ENCODE measurements around the gene ZNF790. TPM values are rescaled to one million over a fixed set of nuclear protein-coding genes. Genes with fewer than 3 reads are reported as not detected.

The ZNF790 gene
- total and polyA plus RNA-seq, 2 donors (not counting 1 experiment from before 2014, with no cell fraction given), result 4.4 to 9.1 TPM

GRCh38 chr19:36838784-36839324, 667 bp upstream of the ZNF790 start:
- peak in 1 of 2 donors; percentile 34 for DNase-seq (ENCODE audit: low read depth in 2 of 2)
- no peaks in the 10 kb centered on the region for H3K27me3 ChIP-seq (ENCODE audit: control insufficient read depth, insufficient read depth, low read length)
- TF ChIP-seq CTCF (conservative IDR thresholded peaks at IDR 0.05 in 1 of 2, IDR thresholded peaks at IDR 0.05 in 1 of 2; ENCODE audit: low read depth in 1 of 2, low read length in 2 of 2) (no peak), EZH2 (IDR thresholded peaks at IDR 0.05; ENCODE audit: low read length, missing control alignments) (no peak)
- H3K4me3 ChIP-seq (replicated peaks in 1 of 4; ENCODE audit: control extremely low read depth in 1 of 4, insufficient read depth in 1 of 4, low read depth in 3 of 4, low read length in 4 of 4), result peak overlapping the region; percentile 71 to 94 (median 80)
- no peaks in the 10 kb centered on the region for H3K36me3 ChIP-seq (ENCODE audit: control insufficient read depth, insufficient read depth, low read length)
- H3K4me1 ChIP-seq (ENCODE audit: control insufficient read depth, extremely low read depth, insufficient read depth, low read length), result no peaks in the 10 kb centered on the region
- peak overlapping the region; percentile 81 for H3K27ac ChIP-seq (ENCODE audit: insufficient read depth, low read length)
- H4K20me1 ChIP-seq (ENCODE audit: control insufficient read depth, extremely low read depth, insufficient read depth, low read length), result no peaks in the 10 kb centered on the region
- no peaks in the 10 kb centered on the region for H3K9me3 ChIP-seq (ENCODE audit: control insufficient read depth, insufficient read depth, low read depth, low read length)
- H3K79me2 ChIP-seq (ENCODE audit: control insufficient read depth, insufficient read depth, low read length), result peaks cover 2% of the 10 kb centered on the region
- peak overlapping the region; percentile 52 for H3K9ac ChIP-seq (ENCODE audit: insufficient read depth, low read length)
- peak overlapping the region; percentile 88 for H3K4me2 ChIP-seq (ENCODE audit: extremely low read depth, insufficient read depth, low read length)
- H2AFZ ChIP-seq (ENCODE audit: low read length), result peak overlapping the region; percentile 97

GRCh38 chr19:36837176-36837905, 846 bp downstream of the ZNF790 start:
- Histone ChIP-seq H3K79me2 (ENCODE audit: control insufficient read depth, insufficient read depth, low read length) (peaks cover 2% of the 10 kb centered on the region), H3K27me3 (ENCODE audit: control insufficient read depth, insufficient read depth, low read length) (no peaks in the 10 kb centered on the region), H3K4me2 (ENCODE audit: extremely low read depth, insufficient read depth, low read length) (peak overlapping the region; percentile 99), H2AFZ (ENCODE audit: low read length) (peak overlapping the region; percentile 96), H3K27ac (ENCODE audit: insufficient read depth, low read length) (peak overlapping the region; percentile 81), H3K36me3 (ENCODE audit: control insufficient read depth, insufficient read depth, low read length) (no peaks in the 10 kb centered on the region), H3K9me3 (ENCODE audit: control insufficient read depth, insufficient read depth, low read depth, low read length) (peaks cover under 1% of the 10 kb centered on the region), H3K4me3 (replicated peaks in 1 of 4; ENCODE audit: control extremely low read depth in 1 of 4, insufficient read depth in 1 of 4, low read depth in 3 of 4, low read length in 4 of 4) (peak overlapping the region; percentile 71 to 94 (median 80)), H3K9ac (ENCODE audit: insufficient read depth, low read length) (peak overlapping the region; percentile 80), H3K4me1 (ENCODE audit: control insufficient read depth, extremely low read depth, insufficient read depth, low read length) (no peaks in the 10 kb centered on the region), H4K20me1 (ENCODE audit: control insufficient read depth, extremely low read depth, insufficient read depth, low read length) (no peaks in the 10 kb centered on the region)
- peak in 1 of 2 donors; percentile 4 for DNase-seq (ENCODE audit: low read depth in 2 of 2)
- no peak for TF ChIP-seq CTCF (conservative IDR thresholded peaks at IDR 0.05 in 1 of 2, IDR thresholded peaks at IDR 0.05 in 1 of 2; ENCODE audit: low read depth in 1 of 2, low read length in 2 of 2)
- no peak for TF ChIP-seq EZH2 (IDR thresholded peaks at IDR 0.05; ENCODE audit: low read length, missing control alignments)

- H3K9me3 ChIP-seq (ENCODE audit: control insufficient read depth, insufficient read depth, low read depth, low read length), result peaks cover 5% of the 10 kb centered on the region
- peaks cover 2% of the 10 kb centered on the region for H3K79me2 ChIP-seq (ENCODE audit: control insufficient read depth, insufficient read depth, low read length)
Observed at GRCh38 chr19:36833430-36833829, 4.8 kb downstream of the ZNF790 start.

More at GRCh38 chr19:36833430-36833829, 4.8 kb downstream of the ZNF790 start:
- Histone ChIP-seq H2AFZ (ENCODE audit: low read length) (no peak overlapping the region), H3K36me3 (ENCODE audit: control insufficient read depth, insufficient read depth, low read length) (no peaks in the 10 kb centered on the region), H3K4me1 (ENCODE audit: control insufficient read depth, extremely low read depth, insufficient read depth, low read length) (no peaks in the 10 kb centered on the region), H3K27ac (ENCODE audit: insufficient read depth, low read length) (no peak overlapping the region), H3K27me3 (ENCODE audit: control insufficient read depth, insufficient read depth, low read length) (no peaks in the 10 kb centered on the region), H3K9ac (ENCODE audit: insufficient read depth, low read length) (no peak overlapping the region), H4K20me1 (ENCODE audit: control insufficient read depth, extremely low read depth, insufficient read depth, low read length) (no peaks in the 10 kb centered on the region), H3K4me2 (ENCODE audit: extremely low read depth, insufficient read depth, low read length) (no peak overlapping the region), H3K4me3 (replicated peaks in 1 of 4; ENCODE audit: control extremely low read depth in 1 of 4, insufficient read depth in 1 of 4, low read depth in 3 of 4, low read length in 4 of 4) (no peak overlapping the region)
- DNase-seq (ENCODE audit: low read depth in 2 of 2), result no peak
- TF ChIP-seq CTCF (conservative IDR thresholded peaks at IDR 0.05 in 1 of 2, IDR thresholded peaks at IDR 0.05 in 1 of 2; ENCODE audit: low read depth in 1 of 2, low read length in 2 of 2) (no peak), EZH2 (IDR thresholded peaks at IDR 0.05; ENCODE audit: low read length, missing control alignments) (no peak)

Measured in fibroblast of lung (primary cell).